Heart left ventricle (tissue), 13 donors: Measurements from ENCODE around the gene MLH3.

Experiments
- POLR2A ChIP-seq, 2 donors: fragments of 450-650 bp; IDR thresholded peaks; one replicate each; pipeline ENCODE4 v1.6.1; 2017; ENCODE audit warnings: antibody characterized with exemption in 2 of 2, mild to moderate bottlenecking in 2 of 2, moderate library complexity in 2 of 2
- TF ChIP-seq, protein P1 (sequence below), 12 donors: fragments of 200-600 bp; sonication (generic) in 4 of 12; IDR thresholded peaks; one replicate each; pipeline versions ENCODE4 v1.5.0 to v1.8.0; 2018 to 2022; ENCODE audit warnings: antibody characterized with exemption in 12 of 12, mild to moderate bottlenecking in 5 of 12
- donor health status: ischemic (EF 13 %, LVEDD 7.1; RV severe dilation, severe dysfunction).
- donor health status: DM: no; HTN: yes; CAD: no.
- donor health status: DM: no; HTN: no; CAD: no.
- donor health status: ischemic (EF 25% LVEDD 6.9; RV normal size, moderate dysfunction).
- donor health status: ischemic (EF 25% LVEDD 5.7; RV mildly dilated, moderate dysfunction).
- donor health status: ischemic (EF 35%, LVEDD 5.7; RV mildly dilated, moderate dysfunction).
- donor health status: nonischemic (EF 11% LVEDD 7.7; RV severe dilation, severe dysfunction).
- donor health status: DM: yes; HTN: yes; CAD: no.
- donor health status: PGD.
- donor health status: ischemic (EF 29% LVEDD 5.4; RV normal size, mild dysfunction).
- donor health status: nonischemic (EF 23%, LVEDD 6.1; RV moderate dilation, normal function).

DNA sequence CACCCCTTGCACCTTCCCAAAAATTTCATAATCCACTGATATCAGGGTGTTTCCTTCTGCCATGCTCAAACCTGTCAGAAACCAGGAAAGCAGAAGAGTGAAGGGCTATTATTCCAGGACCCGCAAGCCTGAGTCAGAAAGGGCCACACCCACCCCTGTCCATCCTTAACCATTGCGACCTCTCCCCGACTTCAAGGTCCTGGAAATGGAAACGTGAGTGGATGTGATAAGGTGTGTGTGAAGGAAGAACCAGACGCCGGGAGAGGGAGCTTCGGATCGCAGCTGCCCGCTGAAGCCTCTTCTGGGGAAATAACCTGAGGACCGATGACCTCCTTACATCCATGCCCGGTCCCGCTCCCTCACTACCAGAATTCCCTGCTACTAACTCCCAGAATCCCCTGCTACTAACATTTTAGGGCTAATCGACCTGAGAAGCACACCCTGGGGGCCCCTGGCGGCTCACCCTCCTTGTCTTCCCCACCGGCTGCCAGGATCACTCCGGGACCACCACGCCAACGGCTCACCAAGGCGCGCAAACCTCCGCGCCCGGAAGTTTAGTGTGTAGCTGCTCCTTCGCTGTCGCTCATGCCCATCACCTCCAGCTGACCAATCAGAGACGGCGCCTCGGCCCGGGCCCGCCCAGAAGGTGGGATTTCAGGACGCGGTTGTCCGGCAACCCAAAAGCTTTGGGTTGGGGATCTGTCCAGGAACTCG lies 12.4 kb upstream of the MLH3 start, which contains the start of gene ACYP1:
- TF ChIP-seq, protein P1, sequence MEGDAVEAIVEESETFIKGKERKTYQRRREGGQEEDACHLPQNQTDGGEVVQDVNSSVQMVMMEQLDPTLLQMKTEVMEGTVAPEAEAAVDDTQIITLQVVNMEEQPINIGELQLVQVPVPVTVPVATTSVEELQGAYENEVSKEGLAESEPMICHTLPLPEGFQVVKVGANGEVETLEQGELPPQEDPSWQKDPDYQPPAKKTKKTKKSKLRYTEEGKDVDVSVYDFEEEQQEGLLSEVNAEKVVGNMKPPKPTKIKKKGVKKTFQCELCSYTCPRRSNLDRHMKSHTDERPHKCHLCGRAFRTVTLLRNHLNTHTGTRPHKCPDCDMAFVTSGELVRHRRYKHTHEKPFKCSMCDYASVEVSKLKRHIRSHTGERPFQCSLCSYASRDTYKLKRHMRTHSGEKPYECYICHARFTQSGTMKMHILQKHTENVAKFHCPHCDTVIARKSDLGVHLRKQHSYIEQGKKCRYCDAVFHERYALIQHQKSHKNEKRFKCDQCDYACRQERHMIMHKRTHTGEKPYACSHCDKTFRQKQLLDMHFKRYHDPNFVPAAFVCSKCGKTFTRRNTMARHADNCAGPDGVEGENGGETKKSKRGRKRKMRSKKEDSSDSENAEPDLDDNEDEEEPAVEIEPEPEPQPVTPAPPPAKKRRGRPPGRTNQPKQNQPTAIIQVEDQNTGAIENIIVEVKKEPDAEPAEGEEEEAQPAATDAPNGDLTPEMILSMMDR (IDR thresholded peaks at IDR 0.05), result no peak
- no peak for TF ChIP-seq POLR2A (IDR thresholded peaks at IDR 0.05)
